Measurements from ENCODE around the gene SEPTIN10. TPM values are rescaled to one million over a fixed set of nuclear protein-coding genes. Genes with fewer than 3 reads are reported as not detected.

SEPTIN10 gene
- total RNA-seq: 140 TPM
- polyA plus RNA-seq: 90.2 TPM

GRCh38 chr2:109613922-109614714 is at the start of gene SEPTIN10, which contains the start of gene SOWAHC:
SEPTIN10 (minus strand) TSS chr2:109613966; CDS start chr2:109613827, 139 bp downstream.
SOWAHC (plus strand) TSS chr2:109614364; CDS start chr2:109614490, 126 bp downstream.
- Histone ChIP-seq H3K36me3 (ENCODE audit: insufficient read depth) (no peaks in the 10 kb centered on the region), H3K4me3 (ENCODE audit: low read depth, low read length) (peak within 1 kb of the TSS; percentile 95), H3K27ac (ENCODE audit: low read depth) (peak within 1 kb of the TSS; percentile 99), H3K4me1 (ENCODE audit: insufficient read depth) (no peaks in the 10 kb centered on the region)
- WGBS: 1% methylated on average over 104 of the region's 104 CpGs
- DNase-seq (ENCODE audit: extremely low spot score): peak; percentile 93

- H3K4me3 ChIP-seq (ENCODE audit: low read depth, low read length): no peak overlapping the region
- H3K4me1 ChIP-seq (ENCODE audit: insufficient read depth): no peaks in the 10 kb centered on the region
- no peak overlapping the region for H3K27ac ChIP-seq (ENCODE audit: low read depth)
- DNase-seq (ENCODE audit: extremely low spot score): no peak
- no peaks in the 10 kb centered on the region for H3K36me3 ChIP-seq (ENCODE audit: insufficient read depth)
Observed at GRCh38 chr2:109662889-109663288, 49.1 kb upstream of the SEPTIN10 start.

GRCh38 chr2:109660046-109660860 is 46.5 kb upstream of the SEPTIN10 start:
- 78% methylated on average over 3 of the region's 3 CpGs for WGBS
- Histone ChIP-seq H3K4me1 (ENCODE audit: insufficient read depth) (no peaks in the 10 kb centered on the region), H3K36me3 (ENCODE audit: insufficient read depth) (no peaks in the 10 kb centered on the region), H3K27ac (ENCODE audit: low read depth) (no peak overlapping the region), H3K4me3 (ENCODE audit: low read depth, low read length) (no peak overlapping the region)
- DNase-seq (ENCODE audit: extremely low spot score): no peak

- 82% methylated on average over 9 of the region's 9 CpGs for WGBS
- Histone ChIP-seq H3K27ac (ENCODE audit: low read depth) (no peak overlapping the region), H3K4me3 (ENCODE audit: low read depth, low read length) (no peak overlapping the region), H3K4me1 (ENCODE audit: insufficient read depth) (no peaks in the 10 kb centered on the region), H3K36me3 (ENCODE audit: insufficient read depth) (no peaks in the 10 kb centered on the region)
- DNase-seq (ENCODE audit: extremely low spot score): no peak
Observed at GRCh38 chr2:109659396-109660045, 45.8 kb upstream of the SEPTIN10 start.

GRCh38 chr2:109655287-109655686 is 41.5 kb upstream of the SEPTIN10 start:
- Histone ChIP-seq H3K4me1 (ENCODE audit: insufficient read depth) (no peaks in the 10 kb centered on the region), H3K27ac (ENCODE audit: low read depth) (no peak overlapping the region), H3K36me3 (ENCODE audit: insufficient read depth) (no peaks in the 10 kb centered on the region), H3K4me3 (ENCODE audit: low read depth, low read length) (no peak overlapping the region)
- 78% methylated on average over 3 of the region's 3 CpGs for WGBS
- DNase-seq (ENCODE audit: extremely low spot score): no peak

- 96% methylated on average over 8 of the region's 8 CpGs for WGBS
- DNase-seq (ENCODE audit: extremely low spot score): no peak
- Histone ChIP-seq H3K36me3 (ENCODE audit: insufficient read depth) (no peaks in the 10 kb centered on the region), H3K4me3 (ENCODE audit: low read depth, low read length) (no peak overlapping the region), H3K27ac (ENCODE audit: low read depth) (no peak overlapping the region), H3K4me1 (ENCODE audit: insufficient read depth) (no peaks in the 10 kb centered on the region)
Observed at GRCh38 chr2:109654326-109655050, 40.7 kb upstream of the SEPTIN10 start.

- DNase-seq (ENCODE audit: extremely low spot score): no peak
- H3K36me3 ChIP-seq (ENCODE audit: insufficient read depth): no peaks in the 10 kb centered on the region
- WGBS: 78% methylated on average over 14 of the region's 14 CpGs
- no peaks in the 10 kb centered on the region for H3K4me1 ChIP-seq (ENCODE audit: insufficient read depth)
- no peak overlapping the region for H3K27ac ChIP-seq (ENCODE audit: low read depth)
- no peak overlapping the region for H3K4me3 ChIP-seq (ENCODE audit: low read depth, low read length)
Observed at GRCh38 chr2:109649736-109650695, 36.2 kb upstream of the SEPTIN10 start.

GRCh38 chr2:109648041-109648527 is 34.3 kb upstream of the SEPTIN10 start:
- Histone ChIP-seq H3K36me3 (ENCODE audit: insufficient read depth) (no peaks in the 10 kb centered on the region), H3K4me1 (ENCODE audit: insufficient read depth) (no peaks in the 10 kb centered on the region), H3K27ac (ENCODE audit: low read depth) (no peak overlapping the region), H3K4me3 (ENCODE audit: low read depth, low read length) (no peak overlapping the region)
- DNase-seq (ENCODE audit: extremely low spot score): no peak
- 86% methylated on average over 8 of the region's 8 CpGs for WGBS

- no peak for DNase-seq (ENCODE audit: extremely low spot score)
- H3K36me3 ChIP-seq (ENCODE audit: insufficient read depth): no peaks in the 10 kb centered on the region
- H3K4me1 ChIP-seq (ENCODE audit: insufficient read depth): no peaks in the 10 kb centered on the region
- H3K4me3 ChIP-seq (ENCODE audit: low read depth, low read length): no peak overlapping the region
- H3K27ac ChIP-seq (ENCODE audit: low read depth): no peak overlapping the region
- WGBS: 91% methylated on average over 7 of the region's 7 CpGs
Observed at GRCh38 chr2:109647636-109648035, 33.9 kb upstream of the SEPTIN10 start.

- WGBS: 89% methylated on average over 8 of the region's 8 CpGs
- H3K27ac ChIP-seq (ENCODE audit: low read depth): no peak overlapping the region
Observed at GRCh38 chr2:109646961-109647360, 33.2 kb upstream of the SEPTIN10 start.

GRCh38 chr2:109645412-109646184 is 31.8 kb upstream of the SEPTIN10 start:
- Histone ChIP-seq H3K4me1 (ENCODE audit: insufficient read depth) (no peaks in the 10 kb centered on the region), H3K27ac (ENCODE audit: low read depth) (no peak overlapping the region), H3K4me3 (ENCODE audit: low read depth, low read length) (no peak overlapping the region), H3K36me3 (ENCODE audit: insufficient read depth) (no peaks in the 10 kb centered on the region)
- no peak for DNase-seq (ENCODE audit: extremely low spot score)
- WGBS: 89% methylated on average over 14 of the region's 14 CpGs

More at GRCh38 chr2:109646961-109647360, 33.2 kb upstream of the SEPTIN10 start:
- H3K36me3 ChIP-seq (ENCODE audit: insufficient read depth): no peaks in the 10 kb centered on the region
- DNase-seq (ENCODE audit: extremely low spot score): no peak
- no peaks in the 10 kb centered on the region for H3K4me1 ChIP-seq (ENCODE audit: insufficient read depth)
- no peak overlapping the region for H3K4me3 ChIP-seq (ENCODE audit: low read depth, low read length)

Measured in urinary bladder (tissue), 4 donors.